Measurements from ENCODE around the gene CDH11. TPM values are rescaled to one million over a fixed set of nuclear protein-coding genes. Genes with fewer than 3 reads are reported as not detected.

The CDH11 gene
- total and polyA plus RNA-seq, 2 experiments from 2014 or later, result 3.5 to 19.6 TPM

- DNase-seq (ENCODE audit: low spot score) (peak; percentile 50), ATAC-seq (peak; percentile 41)
- H3K27ac ChIP-seq (ENCODE audit: low read depth), result no peak overlapping the region
- Mint-ChIP-seq H3K36me3 (ENCODE audit: low read depth) (no peaks in the 10 kb centered on the region), H3K27ac (no peak overlapping the region), H3K27me3 (ENCODE audit: insufficient read depth, low read depth, poor library complexity) (no peaks in the 10 kb centered on the region), H3K9me3 (no peaks in the 10 kb centered on the region), H3K4me3 (no peak overlapping the region), H3K4me1 (peaks cover 16% of the 10 kb centered on the region)
- H3K27me3 ChIP-seq (ENCODE audit: insufficient read depth), result no peaks in the 10 kb centered on the region
- H3K4me3 ChIP-seq, result no peak overlapping the region
- no peaks in the 10 kb centered on the region for H3F3A ChIP-seq (replicated peaks; ENCODE audit: low read depth)
- no peaks in the 10 kb centered on the region for H3K79me2 ChIP-seq (replicated peaks; ENCODE audit: insufficient read depth)
- no peaks in the 10 kb centered on the region for H3K36me3 ChIP-seq (ENCODE audit: insufficient read depth)
- H2AFZ ChIP-seq, result no peak overlapping the region
- no peaks in the 10 kb centered on the region for H4K20me1 ChIP-seq (replicated peaks; ENCODE audit: insufficient read depth)
- H3K9me2 ChIP-seq (ENCODE audit: insufficient read depth), result no peaks in the 10 kb centered on the region
- peaks cover 8% of the 10 kb centered on the region; the same call in 1 of the 2 replicates for H3K4me1 ChIP-seq (ENCODE audit: insufficient read depth)
- no peak overlapping the region for H3K4me2 ChIP-seq
- TF ChIP-seq ZNF331 (CRISPR knock-in tag; IDR thresholded peaks at IDR 0.05; ENCODE audit: low read depth) (no peak), CTCF (conservative IDR thresholded peaks at IDR 0.05; ENCODE audit: low read depth in 2 of 2) (no peak), EZH2phosphoT487 (IDR thresholded peaks at IDR 0.05; ENCODE audit: unreplicated experiment) (no peak), CREB1 (CRISPR knock-in tag; IDR thresholded peaks at IDR 0.05; ENCODE audit: low read depth) (no peak), ETS1 (IDR thresholded peaks at IDR 0.05) (no peak), STAT1 (IDR thresholded peaks at IDR 0.05; ENCODE audit: unreplicated experiment) (no peak), JUNB (IDR thresholded peaks at IDR 0.05; ENCODE audit: unreplicated experiment) (no peak), NANOG (IDR thresholded peaks at IDR 0.05; ENCODE audit: borderline replicate concordance) (no peak), ZNF462 (CRISPR knock-in tag; IDR thresholded peaks at IDR 0.05) (no peak), ZNF114 (CRISPR knock-in tag; IDR thresholded peaks at IDR 0.05) (no peak), REST (IDR thresholded peaks at IDR 0.05; ENCODE audit: unreplicated experiment) (no peak)
Observed at GRCh38 chr16:65153365-65154105, 31.7 kb upstream of the CDH11 start.
